NCI-H1092 (cell line): ENCODE measurements around the gene NAPB.

ENCODE experiments used
- DNase-seq: peaks from one replicate; lab custom pipeline; 2025; lab: John Stamatoyannopoulos, UW

The NAPB gene

GRCh38 chr20:23437126-23437899 lies 16.0 kb upstream of the NAPB start:
- DNase-seq, result no peak

GRCh38 chr20:23436681-23437080 lies 15.4 kb upstream of the NAPB start:
- DNase-seq, result no peak

GRCh38 chr20:23435626-23436539 lies 14.6 kb upstream of the NAPB start:
- DNase-seq, result peak; percentile 70

GRCh38 chr20:23434521-23435313 lies 13.4 kb upstream of the NAPB start:
- DNase-seq, result no peak

GRCh38 chr20:23433628-23434027 lies 12.3 kb upstream of the NAPB start:
- DNase-seq, result no peak

GRCh38 chr20:23425129-23425528 lies 3.8 kb upstream of the NAPB start:
- DNase-seq, result no peak

GRCh38 chr20:23419995-23420901 lies 1.0 kb downstream of the NAPB start:
- DNase-seq, result no peak

GRCh38 chr20:23419657-23419994 lies 1.7 kb downstream of the NAPB start:
- DNase-seq, result no peak

- DNase-seq, result no peak
Measured at GRCh38 chr20:23417861-23418260, 3.4 kb downstream of the NAPB start.

GRCh38 chr20:23415959-23416583 lies 5.2 kb downstream of the NAPB start:
- no peak for DNase-seq

- DNase-seq, result no peak
Measured at GRCh38 chr20:23415555-23415954, 5.7 kb downstream of the NAPB start.

- no peak for DNase-seq
Measured at GRCh38 chr20:23414526-23415188, 6.6 kb downstream of the NAPB start.

GRCh38 chr20:23413862-23414422 lies 7.3 kb downstream of the NAPB start:
- DNase-seq, result no peak

GRCh38 chr20:23412026-23412425 lies 9.3 kb downstream of the NAPB start:
- no peak for DNase-seq

- DNase-seq, result no peak
Measured at GRCh38 chr20:23410916-23411695, 10.2 kb downstream of the NAPB start.

- DNase-seq, result no peak
Measured at GRCh38 chr20:23409800-23410199, 11.5 kb downstream of the NAPB start.

- no peak for DNase-seq
Measured at GRCh38 chr20:23408957-23409356, 12.3 kb downstream of the NAPB start.

GRCh38 chr20:23407781-23408464 lies 13.4 kb downstream of the NAPB start:
- DNase-seq, result no peak

GRCh38 chr20:23406880-23407279 lies 14.4 kb downstream of the NAPB start:
- no peak for DNase-seq
